Heart right ventricle (tissue), 16 donors: Measurements from ENCODE around the gene OLFML1. TPM values are rescaled to one million over a fixed set of nuclear protein-coding genes. Genes with fewer than 3 reads are reported as not detected.
A peak's percentile ranks its signal among the peaks of the same experiment; 100 is the strongest.

ENCODE experiments used
- ATAC-seq, 8 donors: fragments of 200-7000 bp; cut with Tn5 transposase; one replicate each; pipeline ENCODE4 v1.9.1; 2020; ENCODE audit warnings: mild to moderate bottlenecking in 8 of 8, moderate library complexity in 8 of 8, moderate number of reproducible peaks in 1 of 8
- DNase-seq, 2 donors: peaks; one replicate each; pipeline ENCODE4 v3.0.0-alpha.2; 2020
- H3K27ac ChIP-seq, 10 donors: fragments of 200-600 bp; sonication (generic) in 2 of 10; one replicate each; pipeline versions ENCODE4 v1.5.0 to v1.8.0; 2020 to 2022; ENCODE audit warnings: mild to moderate bottlenecking in 3 of 10
- H3K27me3 ChIP-seq, 7 donors: fragments of 200-600 bp; one replicate each; pipeline ENCODE4 v1.8.0; 2021 to 2022; ENCODE audit warnings: mild to moderate bottlenecking in 2 of 7
- H3K36me3 ChIP-seq, 9 donors: fragments of 200-600 bp; sonication (generic) in 1 of 9; one replicate each; pipeline versions ENCODE4 v1.5.0 to v1.8.0; 2020 to 2022; ENCODE audit warnings: mild to moderate bottlenecking in 2 of 9
- H3K4me1 ChIP-seq, 9 donors: fragments of 200-600 bp; sonication (generic) in 1 of 9; one replicate each; pipeline versions ENCODE4 v1.5.0 to v1.8.0; 2020 to 2022; ENCODE audit warnings: mild to moderate bottlenecking in 4 of 9
- H3K4me3 ChIP-seq, 10 donors: fragments of 200-600 bp; sonication (generic) in 2 of 10; one replicate each; pipeline versions ENCODE4 v1.5.0 to v1.8.0; 2020 to 2022; ENCODE audit warnings: mild to moderate bottlenecking in 7 of 10, moderate library complexity in 2 of 10
- H3K9me3 ChIP-seq, 11 donors: fragments of 200-600 bp in 10 of 11; sonication (generic) in 2 of 11; one replicate each; pipeline versions ENCODE4 v1.5.0 to v1.8.0; 2013 to 2022; ENCODE audit warnings: mild to moderate bottlenecking in 2 of 11, control low read depth in 1 of 11, moderate library complexity in 1 of 11
- WGBS, 2 donors: extraction: QIAGEN DNeasy Blood & Tissue Kit; methylation state at CpG; one replicate each; pipeline ENCODE4 v1.1.7; 2013; ENCODE audit warnings: inconsistent platforms in 1 of 2; 5-methylcytosine and 5-hydroxymethylcytosine counted together
- intact Hi-C, 10 donors: fragments of 100-400 bp; cut with DNase I; formaldehyde crosslinking; loops; one replicate each; pipeline versions ENCODE4 v1.11.1 to v1.14.2; 2022
- polyA plus RNA-seq, 2 donors: library from polyadenylated mRNA; stranded (reverse); fragments of 200-250 nt; gene quantifications; one replicate each; pipeline ENCODE4 v1.2.3, GENCODE V29; 2013
- total RNA-seq, 10 donors: library from RNA; stranded (reverse); fragmentation: NEBNext Ultra II Directional in 3 of 10; extraction: Animal tissue kit (Norgen Biotek cat#: 25700) in 3 of 10; gene quantifications; one replicate each; pipeline versions ENCODE4 v1.2.1 to v1.2.4, GENCODE V29; 2021 to 2023
- TF ChIP-seq, protein P1 (sequence below), 9 donors: fragments of 200-600 bp; sonication (generic) in 2 of 9; IDR thresholded peaks; one replicate each; pipeline versions ENCODE4 v1.5.0 to v1.8.0; 2021 to 2022; ENCODE audit warnings: antibody characterized with exemption in 9 of 9, mild to moderate bottlenecking in 5 of 9, moderate library complexity in 1 of 9
- donor health status: Arrhythmogenic right ventricular cardiomyopathy.
- donor health status: ischemic (EF 13 %, LVEDD 7.1; RV severe dilation, severe dysfunction).
- donor health status: healthy with polysubstance abuse.
- donor health status: DM: no; HTN: yes; CAD: no.
- donor health status: DM: no; HTN: no; CAD: no.
- donor health status: ischemic (EF 25% LVEDD 6.9; RV normal size, moderate dysfunction).
- donor health status: ischemic (EF 25% LVEDD 5.7; RV mildly dilated, moderate dysfunction).
- donor health status: healthy.
- donor health status: DM: yes; HTN: yes; CAD: no.
- donor health status: Ischemic cardiomyopathy.
- donor health status: ischemic (EF 35%, LVEDD 5.7; RV mildly dilated, moderate dysfunction).
- donor health status: nonischemic (EF 11% LVEDD 7.7; RV severe dilation, severe dysfunction).
- donor health status: DM: yes; HTN: yes; CAD: no.
- donor health status: PGD.
- donor health status: ischemic (EF 29% LVEDD 5.4; RV normal size, mild dysfunction).
- donor health status: nonischemic (EF 23%, LVEDD 6.1; RV moderate dilation, normal function).

Gene OLFML1
- total and polyA plus RNA-seq, 12 donors = 2.2 to 8.3 (median 5.0) TPM

- Histone ChIP-seq H3K9me3 (no peaks in the 10 kb centered on the region), H3K27ac (no peak overlapping the region), H3K4me1 (peaks cover 0 to 19% (median 5%) of the 10 kb centered on the region in 9 donors), H3K27me3 (no peaks in the 10 kb centered on the region), H3K4me3 (no peak overlapping the region), H3K36me3 (peaks cover 0 to 20% (median 0%) of the 10 kb centered on the region in 9 donors)
- DNase-seq (no peak), ATAC-seq (no peak)
- WGBS, 2 donors = 93 to 96% methylated on average over 3 of the region's 3 CpGs
- intact Hi-C loops = no loop called here
- TF ChIP-seq, protein P1, sequence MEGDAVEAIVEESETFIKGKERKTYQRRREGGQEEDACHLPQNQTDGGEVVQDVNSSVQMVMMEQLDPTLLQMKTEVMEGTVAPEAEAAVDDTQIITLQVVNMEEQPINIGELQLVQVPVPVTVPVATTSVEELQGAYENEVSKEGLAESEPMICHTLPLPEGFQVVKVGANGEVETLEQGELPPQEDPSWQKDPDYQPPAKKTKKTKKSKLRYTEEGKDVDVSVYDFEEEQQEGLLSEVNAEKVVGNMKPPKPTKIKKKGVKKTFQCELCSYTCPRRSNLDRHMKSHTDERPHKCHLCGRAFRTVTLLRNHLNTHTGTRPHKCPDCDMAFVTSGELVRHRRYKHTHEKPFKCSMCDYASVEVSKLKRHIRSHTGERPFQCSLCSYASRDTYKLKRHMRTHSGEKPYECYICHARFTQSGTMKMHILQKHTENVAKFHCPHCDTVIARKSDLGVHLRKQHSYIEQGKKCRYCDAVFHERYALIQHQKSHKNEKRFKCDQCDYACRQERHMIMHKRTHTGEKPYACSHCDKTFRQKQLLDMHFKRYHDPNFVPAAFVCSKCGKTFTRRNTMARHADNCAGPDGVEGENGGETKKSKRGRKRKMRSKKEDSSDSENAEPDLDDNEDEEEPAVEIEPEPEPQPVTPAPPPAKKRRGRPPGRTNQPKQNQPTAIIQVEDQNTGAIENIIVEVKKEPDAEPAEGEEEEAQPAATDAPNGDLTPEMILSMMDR (IDR thresholded peaks at IDR 0.05) = no peak
Observed at GRCh38 chr11:7506243-7506642, 20.9 kb downstream of the OLFML1 start.

DNA sequence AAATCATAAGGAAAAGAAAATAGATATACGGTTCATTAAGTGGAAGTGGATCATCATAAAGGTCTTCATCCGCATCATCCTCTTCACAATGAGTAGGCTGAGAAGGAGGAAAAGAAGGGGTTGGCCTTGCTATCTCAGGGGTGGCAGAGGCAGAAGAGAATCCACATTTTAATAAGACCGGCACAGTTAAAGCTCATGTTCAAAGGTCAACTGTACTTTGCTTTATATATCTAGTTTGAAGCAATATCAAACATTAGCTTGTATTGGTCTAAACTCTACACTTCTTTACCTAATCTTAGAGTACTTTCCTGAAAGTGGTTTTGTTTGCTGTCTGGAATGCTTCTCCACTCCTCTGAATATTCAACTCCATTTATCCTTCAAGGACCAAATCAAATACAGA, 22.8 kb downstream of the OLFML1 start:
- intact Hi-C loops = no loop called here
- ATAC-seq (no peak), DNase-seq (no peak)
- peaks cover 0 to 14% (median 0%) of the 10 kb centered on the region in 9 donors for H3K36me3 ChIP-seq
- peaks cover 10 to 38% (median 23%) of the 10 kb centered on the region in 9 donors for H3K4me1 ChIP-seq
- no peaks in the 10 kb centered on the region for H3K27me3 ChIP-seq
- 95 to 96% methylated on average over 3 of the region's 3 CpGs for WGBS, 2 donors
- no peak overlapping the region for H3K4me3 ChIP-seq
- no peaks in the 10 kb centered on the region for H3K9me3 ChIP-seq
- no peak overlapping the region for H3K27ac ChIP-seq
- TF ChIP-seq, protein P1 (IDR thresholded peaks at IDR 0.05) = no peak

GRCh38 chr11:7509966-7510365, 24.7 kb downstream of the OLFML1 start:
- H3K9me3 ChIP-seq = no peaks in the 10 kb centered on the region
- no peaks in the 10 kb centered on the region for H3K27me3 ChIP-seq
- DNase-seq (no peak), ATAC-seq (no peak)
- TF ChIP-seq, protein P1 (IDR thresholded peaks at IDR 0.05) = no peak
- intact Hi-C loops = loop anchor here in 5 of 10 donors (5.0 to 10.0 kb wide), 6 partner anchors 42 to 175 kb away; no protein-coding TSS in a partner anchor
- WGBS, 2 donors = 80 to 83% methylated on average over 2 of the region's 2 CpGs
- peaks cover 0 to 6% (median 0%) of the 10 kb centered on the region in 9 donors for H3K36me3 ChIP-seq
- H3K4me1 ChIP-seq = peaks cover 10 to 47% (median 32%) of the 10 kb centered on the region in 9 donors
- H3K27ac ChIP-seq = no peak overlapping the region
- H3K4me3 ChIP-seq = no peak overlapping the region

DNA sequence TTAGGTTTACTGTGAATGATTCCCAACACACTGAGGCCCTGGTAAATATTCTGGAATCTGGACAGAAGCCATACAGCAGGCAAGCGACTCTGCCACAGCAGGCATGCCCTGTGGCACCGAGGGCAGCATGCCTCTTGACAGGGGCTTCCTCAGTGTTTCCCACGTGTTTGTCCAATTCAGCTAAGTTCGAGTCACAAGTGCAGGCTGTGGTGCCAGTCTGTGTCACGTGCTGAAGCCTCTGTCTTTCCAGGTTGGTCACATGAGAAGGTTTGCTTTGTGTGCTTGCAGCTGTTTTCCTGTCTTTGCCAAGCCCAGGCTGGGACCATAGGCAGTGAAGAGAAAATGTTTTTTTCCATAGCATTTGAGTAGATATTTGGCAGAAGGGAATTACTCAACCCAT, 26.1 kb downstream of the OLFML1 start:
- intact Hi-C loops = loop anchor here in 5 of 10 donors (5.0 to 10.0 kb wide), 6 partner anchors 41 to 173 kb away; no protein-coding TSS in a partner anchor
- Histone ChIP-seq H3K9me3 (no peaks in the 10 kb centered on the region), H3K27ac (peak overlapping the region; percentile 87 to 98 (median 93)), H3K36me3 (no peaks in the 10 kb centered on the region), H3K4me3 (no peak overlapping the region), H3K4me1 (peaks cover 10 to 49% (median 37%) of the 10 kb centered on the region in 9 donors), H3K27me3 (no peaks in the 10 kb centered on the region)
- TF ChIP-seq, protein P1 (IDR thresholded peaks at IDR 0.05) = no peak
- 20 to 35% methylated on average over 5 of the region's 5 CpGs for WGBS, 2 donors
- ATAC-seq (peak; percentile 4 to 63 (median 32)), DNase-seq (peak; percentile 29 to 72)
